ENCODE data around the gene JCAD. TPM values are rescaled to one million over a fixed set of nuclear protein-coding genes. Genes with fewer than 3 reads are reported as not detected.

The JCAD gene
- total RNA-seq, 1 experiment from 2014 or later = 0.77 TPM

DNA sequence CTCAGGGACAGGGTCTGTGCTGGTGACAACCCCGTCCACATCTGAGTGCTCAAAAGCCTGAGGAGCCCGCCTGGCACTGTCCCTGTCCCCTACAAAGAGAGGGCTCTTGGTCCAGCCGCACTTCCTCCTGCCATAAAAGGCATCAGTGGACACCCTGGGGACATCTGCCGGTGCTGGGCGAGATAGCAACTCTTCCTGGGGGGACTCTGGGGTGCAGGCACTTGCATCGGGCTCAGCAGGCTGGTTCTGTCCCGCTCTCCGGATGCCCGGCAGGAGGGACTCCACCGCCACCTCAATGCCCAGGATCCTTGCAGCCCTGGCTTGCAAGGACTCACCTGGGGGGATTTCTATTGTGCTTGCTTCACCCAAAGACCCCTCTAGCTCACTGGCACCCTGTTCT, 32.8 kb downstream of the JCAD start:
- no peak overlapping the region for H3K4me2 ChIP-seq (ENCODE audit: insufficient read depth, insufficient read length, low read length)
- H3K4me1 ChIP-seq (ENCODE audit: insufficient read depth, low read length) = no peaks in the 10 kb centered on the region
- Mint-ChIP-seq H3K4me3 (no peak overlapping the region), H3K4me1 (peaks cover 7% of the 10 kb centered on the region in 2 experiments), H3K36me3 (ENCODE audit: insufficient read depth in 1 of 3, low read depth in 3 of 3) (no peaks in the 10 kb centered on the region; a peak in 1 of 7 replicates), H3K27ac (no peak overlapping the region; a peak in 1 of 7 replicates), H3K27me3 (ENCODE audit: low read depth) (peaks cover 10% of the 10 kb centered on the region), H3K9me3 (no peaks in the 10 kb centered on the region)
- H3K27ac ChIP-seq (ENCODE audit: insufficient read length, low read depth, low read length) = no peak overlapping the region
- no peaks in the 10 kb centered on the region for H3K79me2 ChIP-seq (ENCODE audit: insufficient read depth, low read length)
- no peaks in the 10 kb centered on the region for H3K9me3 ChIP-seq (ENCODE audit: control insufficient read depth, low read depth, low read length)
- H2BK5ac ChIP-seq (ENCODE audit: insufficient read length, low read length) = no peak overlapping the region
- no peak for DNase-seq
- H3K56ac ChIP-seq (ENCODE audit: insufficient read length, low read depth, low read length) = no peak overlapping the region
- no peak overlapping the region for H3K9ac ChIP-seq (ENCODE audit: extremely low read depth, insufficient read length, low read length)
- no peaks in the 10 kb centered on the region for H4K20me1 ChIP-seq (ENCODE audit: control insufficient read depth, insufficient read depth, insufficient read length)
- no peak overlapping the region for H3T11ph ChIP-seq (ENCODE audit: low read length)
- TF ChIP-seq, protein P1, sequence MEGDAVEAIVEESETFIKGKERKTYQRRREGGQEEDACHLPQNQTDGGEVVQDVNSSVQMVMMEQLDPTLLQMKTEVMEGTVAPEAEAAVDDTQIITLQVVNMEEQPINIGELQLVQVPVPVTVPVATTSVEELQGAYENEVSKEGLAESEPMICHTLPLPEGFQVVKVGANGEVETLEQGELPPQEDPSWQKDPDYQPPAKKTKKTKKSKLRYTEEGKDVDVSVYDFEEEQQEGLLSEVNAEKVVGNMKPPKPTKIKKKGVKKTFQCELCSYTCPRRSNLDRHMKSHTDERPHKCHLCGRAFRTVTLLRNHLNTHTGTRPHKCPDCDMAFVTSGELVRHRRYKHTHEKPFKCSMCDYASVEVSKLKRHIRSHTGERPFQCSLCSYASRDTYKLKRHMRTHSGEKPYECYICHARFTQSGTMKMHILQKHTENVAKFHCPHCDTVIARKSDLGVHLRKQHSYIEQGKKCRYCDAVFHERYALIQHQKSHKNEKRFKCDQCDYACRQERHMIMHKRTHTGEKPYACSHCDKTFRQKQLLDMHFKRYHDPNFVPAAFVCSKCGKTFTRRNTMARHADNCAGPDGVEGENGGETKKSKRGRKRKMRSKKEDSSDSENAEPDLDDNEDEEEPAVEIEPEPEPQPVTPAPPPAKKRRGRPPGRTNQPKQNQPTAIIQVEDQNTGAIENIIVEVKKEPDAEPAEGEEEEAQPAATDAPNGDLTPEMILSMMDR (conservative IDR thresholded peaks at IDR 0.05) = no peak
- no peak overlapping the region for H2BK12ac ChIP-seq (ENCODE audit: insufficient read length, low read depth, low read length)
- no peak overlapping the region for H2BK20ac ChIP-seq (ENCODE audit: low read depth, low read length, poor library complexity, severe bottlenecking)
- no peak overlapping the region for H2AFZ ChIP-seq (ENCODE audit: low read length)
- no peak overlapping the region for H3K23ac ChIP-seq (ENCODE audit: insufficient read length, low read depth, low read length)
- H4K5ac ChIP-seq (ENCODE audit: insufficient read length, low read depth, low read length) = no peak overlapping the region
- no peak overlapping the region for H3K4ac ChIP-seq (ENCODE audit: low read depth, low read length)
- H2BK15ac ChIP-seq (ENCODE audit: low read depth, low read length) = no peak overlapping the region
- H4K91ac ChIP-seq (ENCODE audit: insufficient read length, low read depth, low read length) = no peak overlapping the region
- H2AK5ac ChIP-seq (ENCODE audit: insufficient read length, low read length) = no peak overlapping the region
- no peak overlapping the region for H3K14ac ChIP-seq (ENCODE audit: insufficient read depth, low read length)
- H3K79me1 ChIP-seq (ENCODE audit: insufficient read depth, low read depth, low read length, poor library complexity, severe bottlenecking) = no peaks in the 10 kb centered on the region
- no peak overlapping the region for H2BK120ac ChIP-seq (ENCODE audit: low read depth, low read length, poor library complexity, severe bottlenecking)
- no peak overlapping the region for H3K18ac ChIP-seq (ENCODE audit: insufficient read length, low read depth, low read length)
- WGBS (ENCODE audit: extremely low coverage, insufficient read length, low lambda C conversion rate) = no CpG with 5 or more reads among the region's 10 CpGs
- H3K23me2 ChIP-seq (ENCODE audit: insufficient read length, low read depth, low read length, poor library complexity, severe bottlenecking) = no peaks in the 10 kb centered on the region
- no peak overlapping the region for H4K8ac ChIP-seq (replicated peaks; ENCODE audit: insufficient read length, low read depth, low read length)
- no peaks in the 10 kb centered on the region for H3K27me3 ChIP-seq (ENCODE audit: insufficient read depth, low read length)
